Astrocyte (in vitro differentiated cells and primary cell): Measurements from ENCODE around the gene ABLIM2.

Source experiments
- CTCF ChIP-seq: IDR thresholded peaks from 2 replicates; pipeline ENCODE4 v1.5.1; 2011; ENCODE audit warnings: low read depth, mild to moderate bottlenecking, inconsistent platforms, low read length, moderate library complexity; ENCODE audit not compliant: insufficient read depth
- EZH2 ChIP-seq: IDR thresholded peaks from 2 replicates; pipeline ENCODE4 v1.6.1; 2012; ENCODE audit warnings: mild to moderate bottlenecking, low read length, inconsistent platforms; ENCODE audit not compliant: insufficient read depth

GRCh38 chr4:7966281-7967062 is 192.1 kb downstream of the ABLIM2 start:
- TF ChIP-seq CTCF (no peak), EZH2 (no peak)
